GM12878 (cell line): ENCODE data around the gene PRDM7. TPM values are rescaled to one million over a fixed set of nuclear protein-coding genes. Genes with fewer than 3 reads are reported as not detected.

Experiments
- ATAC-seq: fragments of 200-7000 bp; cut with Tn5 transposase; 3 replicates; pipeline ENCODE4 v1.9.1; 2020; ENCODE audit warnings: mild to moderate bottlenecking, moderate library complexity
- BruUV-seq: library from RNA; stranded (reverse); fragments of 400-500 nt; replicated peaks from 2 replicates; lab custom pipeline; 2021; lab: Mats Ljungman, UMichigan
- CTCF ChIA-PET: fragments of 300-600 bp; sonication (Branson Sonifier 250); formaldehyde crosslinking; extraction: SDS; loops from one replicate; lab custom pipeline; 2021; ENCODE audit warnings: inconsistent platforms; lab: Yijun Ruan, JAX
- POLR2A ChIA-PET: fragments of 350-600 bp; formaldehyde crosslinking; extraction: SDS; loops from one replicate; lab custom pipeline; 2021; ENCODE audit warnings: inconsistent platforms; lab: Charles Lee
- RAD21 ChIA-PET: fragments of 300-600 bp; sonication (Branson Sonifier 250); formaldehyde crosslinking; loops from one replicate; lab custom pipeline; 2023; ENCODE audit warnings: antibody characterized with exemption; ENCODE audit not compliant: unreplicated experiment; lab: Charles Lee
- SMC1A ChIA-PET: fragments of 300-600 bp; sonication (Branson Sonifier 250); formaldehyde crosslinking; loops from one replicate; lab custom pipeline; 2023; ENCODE audit not compliant: unreplicated experiment, uncharacterized antibody; lab: Charles Lee
- DNase-seq: peaks from one replicate; pipeline ENCODE4 v3.0.0-alpha.2; 2011; ENCODE audit warnings: low read depth, low spot score
- FAIRE-seq: peaks from 3 replicates; lab custom pipeline; 2011; peaks lifted over from hg19 to GRCh38; lab: Jason Lieb, UNC
- H2AFZ ChIP-seq: 2 replicates; pipeline ENCODE4 v1.6.0; 2011; ENCODE audit warnings: low read depth, low read length, control low read depth; ENCODE audit not compliant: control insufficient read depth
- H3K27ac ChIP-seq: 2 replicates; pipeline ENCODE4 v1.5.1; 2011; ENCODE audit warnings: control low read depth; ENCODE audit not compliant: control insufficient read depth, insufficient read depth
- H3K27me3 ChIP-seq, 2 experiments: replicated peaks in 1 of 2; 2 replicates each; pipeline versions ENCODE4 v1.6.0 to v1.6.1; 2011; ENCODE audit warnings: low read length in 1 of 2; ENCODE audit not compliant: control insufficient read depth in 2 of 2, insufficient read depth in 2 of 2
- H3K36me3 ChIP-seq, 2 experiments: 2 replicates each; pipeline ENCODE4 v1.5.1; 2011; ENCODE audit warnings: low read length in 1 of 2; ENCODE audit not compliant: control insufficient read depth in 2 of 2, insufficient read depth in 2 of 2
- H3K4me1 ChIP-seq: 2 replicates; pipeline ENCODE4 v1.6.1; 2011; ENCODE audit warnings: mild to moderate bottlenecking, low read length, moderate library complexity, mixed read lengths; ENCODE audit not compliant: control insufficient read depth, insufficient read depth
- H3K4me2 ChIP-seq: 2 replicates; pipeline ENCODE4 v1.6.0; 2011; ENCODE audit warnings: control low read depth; ENCODE audit not compliant: control insufficient read depth, insufficient read depth
- H3K4me3 ChIP-seq: fragments of 200-600 bp; sonication (generic); 2 replicates; pipeline ENCODE4 v1.5.1; 2016
- H3K79me2 ChIP-seq: 2 replicates; pipeline ENCODE4 v1.6.0; 2011; ENCODE audit warnings: low read length; ENCODE audit not compliant: control insufficient read depth, insufficient read depth
- H3K9ac ChIP-seq: 2 replicates; pipeline ENCODE4 v1.8.0; 2011; ENCODE audit warnings: low read length, control low read depth, mixed read lengths; ENCODE audit not compliant: control insufficient read depth, insufficient read depth
- H3K9me3 ChIP-seq: replicated peaks from 3 replicates; pipeline ENCODE4 v1.5.1; 2011; ENCODE audit warnings: mild to moderate bottlenecking, low read length; ENCODE audit not compliant: control insufficient read depth, insufficient read depth
- H4K20me1 ChIP-seq: 2 replicates; pipeline ENCODE4 v1.6.0; 2011; ENCODE audit not compliant: control insufficient read depth, insufficient read depth
- BHLHE40 ChIP-seq, 2 experiments: fragments of 450-650 bp in 1 of 2; IDR thresholded peaks; 2 replicates each; pipeline ENCODE4 v1.6.1; 2011 to 2017; ENCODE audit warnings: low read depth in 2 of 2, borderline replicate concordance in 1 of 2, improper control_type of control experiment in 1 of 2, low read length in 1 of 2, mild to moderate bottlenecking in 1 of 2
- CHD4 ChIP-seq: fragments of 200-600 bp; sonication (generic); IDR thresholded peaks from 2 replicates; pipeline ENCODE4 v1.6.1; 2016; ENCODE audit warnings: mild to moderate bottlenecking
- EZH2 ChIP-seq: IDR thresholded peaks from 2 replicates; pipeline ENCODE4 v1.6.1; 2012; ENCODE audit warnings: low read depth, mild to moderate bottlenecking, control low read depth, inconsistent platforms, low read length, borderline replicate concordance; ENCODE audit not compliant: control insufficient read depth
- IKZF1 ChIP-seq: fragments of 450-650 bp; conservative IDR thresholded peaks from 2 replicates; pipeline ENCODE4 v1.6.1; 2017; ENCODE audit warnings: antibody characterized with exemption, mild to moderate bottlenecking
- MTA2 ChIP-seq: fragments of 450-650 bp; IDR thresholded peaks from 2 replicates; pipeline ENCODE4 v1.6.1; 2016; ENCODE audit warnings: low read depth, mild to moderate bottlenecking, moderate library complexity
- NFIC ChIP-seq: IDR thresholded peaks from 2 replicates; pipeline ENCODE4 v1.6.1; 2012; ENCODE audit warnings: low read depth, mild to moderate bottlenecking, inconsistent platforms, low read length, moderate library complexity
- NRF1 ChIP-seq: conservative IDR thresholded peaks from 2 replicates; pipeline ENCODE4 v1.6.1; 2011; ENCODE audit warnings: mild to moderate bottlenecking, low read depth, low read length, improper control_type of control experiment
- POU2F2 ChIP-seq: IDR thresholded peaks from 3 replicates; pipeline ENCODE4 v1.6.1; 2011; ENCODE audit warnings: low read depth, mild to moderate bottlenecking, low read length, borderline replicate concordance
- SIX5 ChIP-seq: IDR thresholded peaks from 2 replicates; pipeline ENCODE4 v1.6.1; 2011; ENCODE audit warnings: mild to moderate bottlenecking, low read depth, low read length, moderate library complexity; ENCODE audit not compliant: severe bottlenecking
- SMARCA5 ChIP-seq: fragments of 450-650 bp; IDR thresholded peaks from 2 replicates; pipeline ENCODE4 v1.6.1; 2017; ENCODE audit warnings: mild to moderate bottlenecking
- SUZ12 ChIP-seq: fragments of 200-600 bp; sonication (generic); IDR thresholded peaks from one replicate; pipeline ENCODE4 v1.6.1; 2018; ENCODE audit warnings: antibody characterized with exemption, mild to moderate bottlenecking; ENCODE audit not compliant: unreplicated experiment
- ZNF24 ChIP-seq: fragments of 450-650 bp; IDR thresholded peaks from 2 replicates; pipeline ENCODE4 v1.6.1; 2017; ENCODE audit warnings: antibody characterized with exemption, mild to moderate bottlenecking
- WGBS: methylation state at CpG from one replicate; pipeline ENCODE4 v1.1.6; 2016; ENCODE audit warnings: low lambda C conversion rate; ENCODE audit not compliant: insufficient replicate concordance, insufficient coverage; ENCODE audit errors: missing lambda C conversion rate; 5-methylcytosine and 5-hydroxymethylcytosine counted together
- in situ Hi-C: fragments of 300-500 bp; cut with MboI; formaldehyde crosslinking; loops from 9 replicates; pipeline ENCODE4 v1.14.3; 2018; ENCODE audit warnings: mixed read lengths
- intact Hi-C: fragments of 100-400 bp; cut with micrococcal nuclease; formaldehyde crosslinking; loops from one replicate; pipeline ENCODE4 v1.14.2; 2022; ENCODE audit not compliant: unreplicated experiment
- polyA plus RNA-seq, 11 experiments: library from polyadenylated mRNA; depleted of rRNA in 4 of 11; unstranded in 6 of 11; stranded (reverse) in 5 of 11; fragments of >200 nt; fragmentation: Nextera tagmentation in 4 of 11; fragmentation: Illumina TruSeq in 1 of 11; extraction: Ambion mirVana in 4 of 11; extraction: Trizol in 1 of 11; gene quantifications; 1 replicate in 1 of 11; 2 replicates in 10 of 11; pipeline versions ENCODE4 v1.2.1 to v1.2.3, GENCODE V29; 2011 to 2016; ENCODE audit warnings: inconsistent platforms in 2 of 11, missing spikeins in 2 of 11, low read depth in 1 of 11
- total RNA-seq, 4 experiments: library from RNA; depleted of rRNA in 3 of 4; stranded (reverse); fragments of >200 nt in 3 of 4; fragmentation: Illumina TruSeq in 1 of 4; extraction: Trizol in 1 of 4; gene quantifications; 2 replicates each; pipeline versions ENCODE4 v1.2.1 to v1.2.3, GENCODE V29; 2013 to 2021
- TF ChIP-seq, protein P1 (sequence below), 3 experiments: IDR thresholded peaks in 2 of 3; conservative IDR thresholded peaks in 1 of 3; 2 replicates each; pipeline ENCODE4 v1.5.1; 2011; ENCODE audit warnings: low read depth in 3 of 3, low read length in 3 of 3, mild to moderate bottlenecking in 3 of 3, control low read depth in 2 of 3, moderate library complexity in 2 of 3, inconsistent platforms in 1 of 3, mixed read lengths in 1 of 3; ENCODE audit not compliant: control insufficient read depth in 2 of 3, insufficient read depth in 1 of 3; ENCODE audit errors: extremely low read depth in 1 of 3

PRDM7 gene
- total and polyA plus RNA-seq, 10 of the 15 experiments (the other 5 are each of a cell fraction or from before 2014, with no cell fraction given) = not detected

DNA sequence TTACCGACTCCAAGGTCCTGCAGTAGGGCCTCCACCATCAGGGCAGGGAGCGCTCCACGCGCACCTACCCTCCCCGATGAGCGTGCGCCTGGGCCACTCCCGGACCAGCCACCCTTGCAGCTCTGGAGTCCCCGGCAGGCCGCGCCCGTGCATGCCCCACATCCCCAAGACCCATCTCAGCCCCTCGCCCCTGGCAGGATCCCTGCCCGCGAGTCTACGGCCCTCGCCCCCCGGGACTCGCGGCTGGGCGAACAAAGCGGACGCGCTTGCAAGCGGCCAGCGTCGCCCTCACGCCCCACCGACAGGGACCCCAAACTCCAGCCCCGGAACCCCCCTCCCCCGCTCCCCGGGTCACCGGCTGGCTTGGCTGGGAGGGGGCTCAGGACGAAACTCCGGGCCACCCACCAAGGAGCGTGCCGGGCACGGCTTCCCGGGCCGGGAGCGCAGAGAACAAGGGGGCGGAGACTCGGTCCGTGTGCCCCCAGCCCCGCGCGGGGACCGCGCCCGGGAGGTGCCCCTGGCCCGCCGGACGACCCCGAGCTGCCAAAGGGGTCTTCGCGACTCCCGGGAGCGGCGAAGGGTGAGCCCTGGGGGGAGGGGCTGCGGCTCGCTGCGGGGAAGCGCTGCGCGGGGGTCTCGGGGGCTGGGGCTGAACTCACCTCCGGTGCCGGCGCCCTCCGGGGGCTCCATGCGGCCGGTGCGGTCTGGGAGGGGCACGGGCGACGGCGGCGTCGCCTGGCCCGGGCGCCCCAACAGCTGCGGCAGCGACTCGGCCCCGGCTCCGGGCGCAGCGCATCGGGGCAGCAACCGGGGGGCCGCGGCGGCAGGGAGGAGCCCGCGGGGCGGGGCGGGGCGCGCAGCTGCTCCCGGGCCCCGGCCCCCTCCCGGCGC is 58.2 kb downstream of the PRDM7 start, which contains the start of gene DBNDD1:
Gene DBNDD1, minus strand, starts transcription at position 805 of the 891 bp plus-strand sequence. Its CDS starts 115 bp downstream, at position 690.
- no TSS peak for BruUV-seq

DNA sequence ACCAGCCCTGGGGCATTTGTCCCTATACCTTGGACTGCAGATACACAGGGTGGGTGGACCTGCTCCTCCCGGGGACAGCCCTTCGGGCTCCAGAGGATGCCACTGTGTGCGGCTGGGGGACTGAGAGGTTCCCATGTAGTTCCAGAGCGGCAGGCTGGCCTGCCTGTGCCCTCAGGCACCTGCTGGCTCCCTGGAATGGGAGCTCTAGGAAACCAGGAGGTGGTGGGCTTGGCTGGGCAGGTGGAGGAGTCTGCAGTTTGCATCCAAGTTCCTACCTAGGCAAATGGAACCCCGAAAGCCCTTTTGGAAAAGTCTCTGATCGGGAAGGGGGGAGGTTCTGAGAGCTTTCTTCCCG is 58.9 kb downstream of the PRDM7 start:
- Histone ChIP-seq H4K20me1 (no peaks in the 10 kb centered on the region), H2AFZ (no peak overlapping the region), H3K9ac (no peak overlapping the region)
- TF ChIP-seq SUZ12 (peak; percentile 2), NFIC (no peak), MTA2 (no peak), IKZF1 (no peak), POU2F2 (no peak)
- TF ChIP-seq, protein P1, sequence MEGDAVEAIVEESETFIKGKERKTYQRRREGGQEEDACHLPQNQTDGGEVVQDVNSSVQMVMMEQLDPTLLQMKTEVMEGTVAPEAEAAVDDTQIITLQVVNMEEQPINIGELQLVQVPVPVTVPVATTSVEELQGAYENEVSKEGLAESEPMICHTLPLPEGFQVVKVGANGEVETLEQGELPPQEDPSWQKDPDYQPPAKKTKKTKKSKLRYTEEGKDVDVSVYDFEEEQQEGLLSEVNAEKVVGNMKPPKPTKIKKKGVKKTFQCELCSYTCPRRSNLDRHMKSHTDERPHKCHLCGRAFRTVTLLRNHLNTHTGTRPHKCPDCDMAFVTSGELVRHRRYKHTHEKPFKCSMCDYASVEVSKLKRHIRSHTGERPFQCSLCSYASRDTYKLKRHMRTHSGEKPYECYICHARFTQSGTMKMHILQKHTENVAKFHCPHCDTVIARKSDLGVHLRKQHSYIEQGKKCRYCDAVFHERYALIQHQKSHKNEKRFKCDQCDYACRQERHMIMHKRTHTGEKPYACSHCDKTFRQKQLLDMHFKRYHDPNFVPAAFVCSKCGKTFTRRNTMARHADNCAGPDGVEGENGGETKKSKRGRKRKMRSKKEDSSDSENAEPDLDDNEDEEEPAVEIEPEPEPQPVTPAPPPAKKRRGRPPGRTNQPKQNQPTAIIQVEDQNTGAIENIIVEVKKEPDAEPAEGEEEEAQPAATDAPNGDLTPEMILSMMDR (IDR thresholded peaks at IDR 0.05 in 2 of 3, conservative IDR thresholded peaks at IDR 0.05 in 1 of 3; ENCODE audit: control insufficient read depth in 2 of 3, extremely low read depth in 1 of 3, insufficient read depth in 1 of 3, low read depth in 3 of 3, low read length in 3 of 3) = no peak
- TF ChIP-seq, all 136 proteins: peak for 1
- POLR2A ChIA-PET = interaction anchor here (1.2 to 1.3 kb wide), 2 partner anchors 11 to 13 kb away, joined by 3 to 4 read pairs; no protein-coding TSS in a partner anchor
- no TSS peak for BruUV-seq
- Histone ChIP-seq H3K27me3 (peaks cover 5 to 7% of the 10 kb centered on the region in 2 experiments; a peak in 3 of 4 replicates), H3K4me3 (no peak overlapping the region), H3K9me3 (no peaks in the 10 kb centered on the region), H3K4me2 (no peak overlapping the region), H3K27ac (no peak overlapping the region), H3K36me3 (no peaks in the 10 kb centered on the region), H3K79me2 (no peaks in the 10 kb centered on the region), H3K4me1 (no peaks in the 10 kb centered on the region)
- SMC1A ChIA-PET = no interaction called here
- DNase-seq = no peak
- RAD21 ChIA-PET = no interaction called here
- intact Hi-C loops = no loop called here
- WGBS = 40% methylated on average over 7 of the region's 7 CpGs
- FAIRE-seq = no peak
- in situ Hi-C loops = no loop called here
- no peak for ATAC-seq
- CTCF ChIA-PET = interaction anchor here (1.0 to 1.1 kb wide), 2 partner anchors 9 to 35 kb away, joined by 3 read pairs; no protein-coding TSS in a partner anchor

More for the DNA sequence above, 58.2 kb downstream of the PRDM7 start, which contains the start of gene DBNDD1:
- 3% methylated on average over 59 of the region's 103 CpGs for WGBS
- FAIRE-seq (no peak), DNase-seq (no peak), ATAC-seq (no peak)
- Histone ChIP-seq H2AFZ (no peak within 1 kb of the TSS), H3K4me1 (no peaks in the 10 kb centered on the region), H3K27ac (no peak within 1 kb of the TSS), H3K27me3 (peaks cover 5 to 7% of the 10 kb centered on the region in 2 experiments; a peak in 3 of 4 replicates), H3K9me3 (no peaks in the 10 kb centered on the region), H3K36me3 (no peaks in the 10 kb centered on the region), H3K79me2 (no peaks in the 10 kb centered on the region), H3K4me3 (no peak within 1 kb of the TSS; the same call in 1 of the 2 replicates), H3K4me2 (0 out of 2 replicates have a peak within 1 kb of the TSS, but pooled peaks have one; percentile 7), H4K20me1 (no peaks in the 10 kb centered on the region), H3K9ac (no peak within 1 kb of the TSS)
- ChIA-PET RAD21 (interaction anchor here (0.6 kb wide), 1 partner anchor 110 kb away, joined by 3 read pairs; no protein-coding TSS in a partner anchor), SMC1A (no interaction called here), POLR2A (interaction anchor here (1.2 to 1.3 kb wide), 2 partner anchors 11 to 14 kb away, joined by 3 to 4 read pairs; no protein-coding TSS in a partner anchor), CTCF (interaction anchor here (1.0 to 1.1 kb wide), 2 partner anchors 10 to 35 kb away, joined by 3 read pairs; no protein-coding TSS in a partner anchor)
- intact Hi-C loops = no loop called here
- no peak for TF ChIP-seq SIX5
- TF ChIP-seq SMARCA5 = 0 out of 2 replicates have a peak, but pooled peaks have one; percentile 25
- TF ChIP-seq EZH2 = no peak
- TF ChIP-seq CHD4 = no peak
- no peak for TF ChIP-seq ZNF24
- no peak for TF ChIP-seq NRF1
- 0 out of 4 replicates have a peak, but pooled peaks of 1 of the 2 experiments have one; percentile 11 for TF ChIP-seq BHLHE40 (IDR thresholded peaks at IDR 0.05; ENCODE audit: borderline replicate concordance in 1 of 2, low read depth in 2 of 2, low read length in 1 of 2)
- in situ Hi-C loops = no loop called here
